ENCODE measurements around the gene TMEM209.

DNA sequence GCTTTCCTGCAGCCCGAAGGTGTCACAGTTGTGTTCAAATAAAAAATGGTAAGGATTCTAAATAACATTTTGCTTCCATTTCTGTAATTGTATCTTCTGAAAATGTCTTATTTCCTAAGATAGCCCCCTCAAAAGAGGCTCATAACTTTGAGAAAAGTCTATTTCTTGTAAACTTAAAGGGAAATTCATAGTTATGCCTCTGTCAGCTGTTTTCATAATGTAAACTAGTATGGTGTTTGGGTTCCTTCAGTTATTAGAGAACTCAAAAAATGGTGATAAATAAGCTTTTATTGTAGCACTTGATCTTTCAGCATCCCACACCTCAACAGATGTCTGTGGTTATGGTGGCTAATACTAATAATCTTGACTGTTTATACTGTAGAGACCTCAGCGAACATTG is 77.8 kb downstream of the TMEM209 start:
- TF ChIP-seq, protein P1, sequence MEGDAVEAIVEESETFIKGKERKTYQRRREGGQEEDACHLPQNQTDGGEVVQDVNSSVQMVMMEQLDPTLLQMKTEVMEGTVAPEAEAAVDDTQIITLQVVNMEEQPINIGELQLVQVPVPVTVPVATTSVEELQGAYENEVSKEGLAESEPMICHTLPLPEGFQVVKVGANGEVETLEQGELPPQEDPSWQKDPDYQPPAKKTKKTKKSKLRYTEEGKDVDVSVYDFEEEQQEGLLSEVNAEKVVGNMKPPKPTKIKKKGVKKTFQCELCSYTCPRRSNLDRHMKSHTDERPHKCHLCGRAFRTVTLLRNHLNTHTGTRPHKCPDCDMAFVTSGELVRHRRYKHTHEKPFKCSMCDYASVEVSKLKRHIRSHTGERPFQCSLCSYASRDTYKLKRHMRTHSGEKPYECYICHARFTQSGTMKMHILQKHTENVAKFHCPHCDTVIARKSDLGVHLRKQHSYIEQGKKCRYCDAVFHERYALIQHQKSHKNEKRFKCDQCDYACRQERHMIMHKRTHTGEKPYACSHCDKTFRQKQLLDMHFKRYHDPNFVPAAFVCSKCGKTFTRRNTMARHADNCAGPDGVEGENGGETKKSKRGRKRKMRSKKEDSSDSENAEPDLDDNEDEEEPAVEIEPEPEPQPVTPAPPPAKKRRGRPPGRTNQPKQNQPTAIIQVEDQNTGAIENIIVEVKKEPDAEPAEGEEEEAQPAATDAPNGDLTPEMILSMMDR (IDR thresholded peaks at IDR 0.05; ENCODE audit: insufficient read depth, low read length), result no peak
- TF ChIP-seq GABPA (IDR thresholded peaks at IDR 0.05; ENCODE audit: low read depth), result no peak
- TF ChIP-seq POLR2AphosphoS5 (IDR thresholded peaks at IDR 0.05; ENCODE audit: low read depth), result no peak
- TF ChIP-seq, protein P2, sequence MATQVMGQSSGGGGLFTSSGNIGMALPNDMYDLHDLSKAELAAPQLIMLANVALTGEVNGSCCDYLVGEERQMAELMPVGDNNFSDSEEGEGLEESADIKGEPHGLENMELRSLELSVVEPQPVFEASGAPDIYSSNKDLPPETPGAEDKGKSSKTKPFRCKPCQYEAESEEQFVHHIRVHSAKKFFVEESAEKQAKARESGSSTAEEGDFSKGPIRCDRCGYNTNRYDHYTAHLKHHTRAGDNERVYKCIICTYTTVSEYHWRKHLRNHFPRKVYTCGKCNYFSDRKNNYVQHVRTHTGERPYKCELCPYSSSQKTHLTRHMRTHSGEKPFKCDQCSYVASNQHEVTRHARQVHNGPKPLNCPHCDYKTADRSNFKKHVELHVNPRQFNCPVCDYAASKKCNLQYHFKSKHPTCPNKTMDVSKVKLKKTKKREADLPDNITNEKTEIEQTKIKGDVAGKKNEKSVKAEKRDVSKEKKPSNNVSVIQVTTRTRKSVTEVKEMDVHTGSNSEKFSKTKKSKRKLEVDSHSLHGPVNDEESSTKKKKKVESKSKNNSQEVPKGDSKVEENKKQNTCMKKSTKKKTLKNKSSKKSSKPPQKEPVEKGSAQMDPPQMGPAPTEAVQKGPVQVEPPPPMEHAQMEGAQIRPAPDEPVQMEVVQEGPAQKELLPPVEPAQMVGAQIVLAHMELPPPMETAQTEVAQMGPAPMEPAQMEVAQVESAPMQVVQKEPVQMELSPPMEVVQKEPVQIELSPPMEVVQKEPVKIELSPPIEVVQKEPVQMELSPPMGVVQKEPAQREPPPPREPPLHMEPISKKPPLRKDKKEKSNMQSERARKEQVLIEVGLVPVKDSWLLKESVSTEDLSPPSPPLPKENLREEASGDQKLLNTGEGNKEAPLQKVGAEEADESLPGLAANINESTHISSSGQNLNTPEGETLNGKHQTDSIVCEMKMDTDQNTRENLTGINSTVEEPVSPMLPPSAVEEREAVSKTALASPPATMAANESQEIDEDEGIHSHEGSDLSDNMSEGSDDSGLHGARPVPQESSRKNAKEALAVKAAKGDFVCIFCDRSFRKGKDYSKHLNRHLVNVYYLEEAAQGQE (IDR thresholded peaks at IDR 0.05; ENCODE audit: insufficient replicate concordance, low read depth), result no peak

Measured in HL-60 (cell line).